ENCODE measurements around the gene RNF144B.

The RNF144B gene

DNA sequence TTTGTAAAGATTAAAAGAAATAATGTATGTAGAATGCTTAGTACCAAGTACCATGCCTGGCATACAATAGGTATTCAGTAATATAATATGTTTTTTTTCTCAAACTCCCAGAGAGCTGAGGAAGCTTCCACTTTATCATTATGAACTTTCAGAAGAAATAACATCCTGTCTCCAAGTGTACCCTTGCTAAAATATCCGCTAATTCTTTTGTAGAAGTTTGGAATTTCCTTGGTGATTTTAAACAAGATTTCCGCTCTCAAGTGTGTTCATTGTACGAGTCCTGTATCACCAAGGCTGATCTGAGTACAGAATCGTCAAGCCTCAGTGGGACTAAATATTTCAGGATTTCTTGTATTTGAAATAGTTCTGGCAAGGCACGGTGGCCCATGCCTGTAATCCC is 16.1 kb upstream of the RNF144B start:
- TF ChIP-seq, protein P1, sequence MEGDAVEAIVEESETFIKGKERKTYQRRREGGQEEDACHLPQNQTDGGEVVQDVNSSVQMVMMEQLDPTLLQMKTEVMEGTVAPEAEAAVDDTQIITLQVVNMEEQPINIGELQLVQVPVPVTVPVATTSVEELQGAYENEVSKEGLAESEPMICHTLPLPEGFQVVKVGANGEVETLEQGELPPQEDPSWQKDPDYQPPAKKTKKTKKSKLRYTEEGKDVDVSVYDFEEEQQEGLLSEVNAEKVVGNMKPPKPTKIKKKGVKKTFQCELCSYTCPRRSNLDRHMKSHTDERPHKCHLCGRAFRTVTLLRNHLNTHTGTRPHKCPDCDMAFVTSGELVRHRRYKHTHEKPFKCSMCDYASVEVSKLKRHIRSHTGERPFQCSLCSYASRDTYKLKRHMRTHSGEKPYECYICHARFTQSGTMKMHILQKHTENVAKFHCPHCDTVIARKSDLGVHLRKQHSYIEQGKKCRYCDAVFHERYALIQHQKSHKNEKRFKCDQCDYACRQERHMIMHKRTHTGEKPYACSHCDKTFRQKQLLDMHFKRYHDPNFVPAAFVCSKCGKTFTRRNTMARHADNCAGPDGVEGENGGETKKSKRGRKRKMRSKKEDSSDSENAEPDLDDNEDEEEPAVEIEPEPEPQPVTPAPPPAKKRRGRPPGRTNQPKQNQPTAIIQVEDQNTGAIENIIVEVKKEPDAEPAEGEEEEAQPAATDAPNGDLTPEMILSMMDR (IDR thresholded peaks at IDR 0.05; ENCODE audit: control insufficient read depth, extremely low read depth, insufficient read depth) = no peak
- no peak for DNase-seq (ENCODE audit: low read depth)
- no peak overlapping the region for H3K4me3 ChIP-seq (ENCODE audit: low read depth, low read length)

DNA sequence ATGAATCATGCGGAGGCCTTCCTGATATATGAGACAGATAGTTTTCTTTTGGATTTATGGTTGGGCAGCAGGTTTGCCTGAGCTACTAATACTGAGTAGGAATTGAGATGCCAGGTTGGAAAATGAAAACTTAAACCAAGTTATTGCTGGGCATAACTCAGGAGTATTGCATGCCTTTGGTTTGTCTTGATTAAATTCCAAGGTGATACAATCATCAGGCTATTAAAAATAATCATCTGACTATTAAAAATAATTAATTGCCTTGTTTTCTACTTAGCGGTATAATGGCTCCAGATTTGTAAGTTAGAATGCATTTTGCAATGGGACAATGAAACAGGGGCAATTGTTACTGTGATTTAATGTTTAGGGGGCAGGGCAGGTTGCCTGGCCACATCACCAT is 15.5 kb upstream of the RNF144B start:
- H3K4me3 ChIP-seq (ENCODE audit: low read depth, low read length) = no peak overlapping the region
- DNase-seq (ENCODE audit: low read depth) = no peak
- TF ChIP-seq, protein P1 (IDR thresholded peaks at IDR 0.05; ENCODE audit: control insufficient read depth, extremely low read depth, insufficient read depth) = no peak

DNA sequence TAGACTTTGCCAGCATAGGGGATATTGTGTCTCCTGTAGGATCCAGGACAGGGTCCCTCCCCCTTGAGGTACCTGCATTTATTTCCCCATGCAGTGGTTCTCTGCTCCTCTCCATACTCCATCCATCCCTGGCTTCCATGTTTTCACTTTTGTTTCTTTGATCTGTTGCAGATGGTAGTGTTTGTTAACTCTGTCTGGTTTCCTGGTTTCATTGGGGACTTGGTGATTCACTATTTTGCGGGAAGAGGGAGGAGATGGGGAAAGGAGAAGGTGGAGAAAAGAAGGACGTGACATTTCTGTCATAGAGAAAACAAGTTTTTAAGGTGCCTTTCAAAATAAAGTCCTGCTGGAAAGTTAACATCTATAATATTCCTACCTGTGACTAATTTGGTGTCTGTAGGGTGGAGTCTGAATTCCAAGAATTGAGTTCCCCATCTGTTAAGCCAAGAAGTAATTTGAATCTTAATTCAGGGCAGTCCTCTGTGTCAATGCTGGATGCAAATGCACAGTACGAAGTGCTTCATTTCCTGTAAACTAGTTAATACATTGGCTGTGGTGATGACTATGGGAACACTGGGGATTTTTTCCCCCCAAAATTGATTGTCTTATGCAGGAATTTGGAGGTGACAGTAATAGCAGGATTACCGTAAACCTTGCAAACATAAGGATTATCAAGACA is 6.9 kb upstream of the RNF144B start:
- no peak for DNase-seq (ENCODE audit: low read depth)
- TF ChIP-seq, protein P1 (IDR thresholded peaks at IDR 0.05; ENCODE audit: control insufficient read depth, extremely low read depth, insufficient read depth) = no peak
- no peak overlapping the region for H3K4me3 ChIP-seq (ENCODE audit: low read depth, low read length)

GRCh38 chr6:18380851-18381250 is 6.3 kb upstream of the RNF144B start:
- no peak for DNase-seq (ENCODE audit: low read depth)
- H3K4me3 ChIP-seq (ENCODE audit: low read depth, low read length) = no peak overlapping the region
- TF ChIP-seq, protein P1 (IDR thresholded peaks at IDR 0.05; ENCODE audit: control insufficient read depth, extremely low read depth, insufficient read depth) = no peak

- TF ChIP-seq, protein P1 (IDR thresholded peaks at IDR 0.05; ENCODE audit: control insufficient read depth, extremely low read depth, insufficient read depth) = no peak
- no peak for DNase-seq (ENCODE audit: low read depth)
- no peak overlapping the region for H3K4me3 ChIP-seq (ENCODE audit: low read depth, low read length)
Observed at GRCh38 chr6:18383441-18383840, 3.7 kb upstream of the RNF144B start.

GRCh38 chr6:18384621-18385020 is 2.5 kb upstream of the RNF144B start:
- TF ChIP-seq, protein P1 (IDR thresholded peaks at IDR 0.05; ENCODE audit: control insufficient read depth, extremely low read depth, insufficient read depth) = no peak
- DNase-seq (ENCODE audit: low read depth) = no peak
- H3K4me3 ChIP-seq (ENCODE audit: low read depth, low read length) = no peak overlapping the region
